H1 (cell line): ENCODE results near the gene C13orf42. TPM values are rescaled to one million over a fixed set of nuclear protein-coding genes. Genes with fewer than 3 reads are reported as not detected.

Experiments
- CTCF ChIA-PET: fragments of 300-600 bp; sonication (Branson Sonifier 250); formaldehyde crosslinking; loops from one replicate; lab custom pipeline; 2021; ENCODE audit not compliant: partially characterized antibody; lab: Charles Lee
- POLR2A ChIA-PET: fragments of 300-600 bp; sonication (Branson Sonifier 250); formaldehyde crosslinking; loops from one replicate; lab custom pipeline; 2021; ENCODE audit warnings: inconsistent platforms; ENCODE audit not compliant: partially characterized antibody; lab: Charles Lee
- DNase-seq, 2 experiments: peaks; one replicate each; pipeline versions ENCODE4 v3.0.0 to v3.0.0-alpha.2; 2010 to 2022; ENCODE audit warnings: low spot score in 2 of 2, low read depth in 1 of 2, mixed read lengths in 1 of 2
- FAIRE-seq: peaks from 2 replicates; lab custom pipeline; 2011; peaks lifted over from hg19 to GRCh38; lab: Jason Lieb, UNC
- H2AFZ ChIP-seq: 2 replicates; pipeline ENCODE4 v1.8.1; 2012; ENCODE audit warnings: low read length, inconsistent platforms
- H2AK5ac ChIP-seq: 2 replicates; pipeline ENCODE4 v1.6.1; 2013; ENCODE audit warnings: low read depth, low read length
- H2BK120ac ChIP-seq: replicated peaks from 2 replicates; pipeline ENCODE3; 2013; ENCODE audit warnings: low read depth, low read length, inconsistent platforms
- H2BK12ac ChIP-seq: 2 replicates; pipeline ENCODE4 v1.6.1; 2013; ENCODE audit warnings: low read depth, low read length
- H2BK15ac ChIP-seq: 2 replicates; pipeline ENCODE4 v1.6.1; 2013; ENCODE audit warnings: low read length
- H2BK20ac ChIP-seq: 2 replicates; pipeline ENCODE4 v1.6.1; 2013; ENCODE audit warnings: low read length
- H2BK5ac ChIP-seq: 2 replicates; pipeline ENCODE4 v1.6.1; 2013; ENCODE audit warnings: low read depth, low read length
- H3K14ac ChIP-seq: 2 replicates; pipeline ENCODE4 v1.6.1; 2013; ENCODE audit warnings: inconsistent platforms; ENCODE audit not compliant: insufficient read length
- H3K18ac ChIP-seq: 2 replicates; pipeline ENCODE4 v1.6.1; 2013; ENCODE audit warnings: low read length; ENCODE audit errors: extremely low read depth
- H3K23ac ChIP-seq: 2 replicates; pipeline ENCODE4 v1.6.1; 2013; ENCODE audit warnings: inconsistent platforms; ENCODE audit not compliant: insufficient read length
- H3K23me2 ChIP-seq: 2 replicates; pipeline ENCODE4 v1.6.1; 2013; ENCODE audit warnings: low read depth, low read length
- H3K27ac ChIP-seq: 2 replicates; pipeline ENCODE4 v1.6.1; 2011; ENCODE audit warnings: low read depth, low read length, inconsistent platforms
- H3K27me3 ChIP-seq, 4 experiments: replicated peaks in 1 of 4; 1 replicate in 1 of 4; 2 replicates in 3 of 4; pipeline versions ENCODE4 v1.6.1 to v1.8.1; 2011 to 2013; ENCODE audit warnings: low read length in 3 of 4, mild to moderate bottlenecking in 3 of 4, inconsistent platforms in 2 of 4, mixed read lengths in 2 of 4, moderate library complexity in 1 of 4; ENCODE audit not compliant: control insufficient read depth in 3 of 4, insufficient read depth in 3 of 4; ENCODE audit errors: extremely low read depth in 1 of 4
- H3K36me3 ChIP-seq, 4 experiments: 2 replicates each; pipeline versions ENCODE4 v1.6.1 to v1.8.1; 2011 to 2013; ENCODE audit warnings: mild to moderate bottlenecking in 4 of 4, low read length in 3 of 4, moderate library complexity in 2 of 4, control low read depth in 1 of 4, inconsistent platforms in 1 of 4; ENCODE audit not compliant: insufficient read depth in 4 of 4, control insufficient read depth in 2 of 4
- H3K4ac ChIP-seq: replicated peaks from 2 replicates; pipeline ENCODE3; 2013; ENCODE audit warnings: low read length, low read depth, mixed read lengths, inconsistent platforms; ENCODE audit not compliant: insufficient read length
- H3K4me1 ChIP-seq, 4 experiments: replicated peaks in 1 of 4; 1 replicate in 1 of 4; 2 replicates in 3 of 4; pipeline versions ENCODE4 v1.6.1 to v1.8.1; 2011 to 2013; ENCODE audit warnings: low read length in 3 of 4, inconsistent platforms in 2 of 4, mixed read lengths in 1 of 4; ENCODE audit not compliant: insufficient read depth in 4 of 4, control insufficient read depth in 3 of 4
- H3K4me2 ChIP-seq, 2 experiments: 2 replicates each; pipeline versions ENCODE4 v1.6.1 to v1.8.1; 2011 to 2013; ENCODE audit warnings: low read depth in 2 of 2, low read length in 2 of 2, control low read depth in 1 of 2, inconsistent platforms in 1 of 2, mild to moderate bottlenecking in 1 of 2; ENCODE audit not compliant: insufficient read depth in 1 of 2
- H3K4me3 ChIP-seq, 4 experiments: fragments of 200-600, 300-600 bp in 1 of 4; sonication (generic), shearing (Covaris generic), sonication (Bioruptor Twin) in 1 of 4; 2 replicates each; pipeline versions ENCODE4 v1.5.1 to v1.8.1; 2011 to 2016; ENCODE audit warnings: low read length in 4 of 4, low read depth in 3 of 4, control low read depth in 2 of 4, inconsistent platforms in 2 of 4, mild to moderate bottlenecking in 2 of 4, mixed read lengths in 1 of 4, moderate library complexity in 1 of 4; ENCODE audit not compliant: insufficient read depth in 2 of 4; ENCODE audit errors: extremely low read depth in 1 of 4
- H3K56ac ChIP-seq: replicated peaks from 2 replicates; pipeline ENCODE3; 2013; ENCODE audit warnings: low read depth, mild to moderate bottlenecking, mixed read lengths, low read length, inconsistent platforms; ENCODE audit not compliant: insufficient read length
- H3K79me1 ChIP-seq: 2 replicates; pipeline ENCODE4 v1.6.1; 2013; ENCODE audit warnings: low read depth, low read length, control low read depth
- H3K79me2 ChIP-seq, 2 experiments: 2 replicates each; pipeline versions ENCODE4 v1.6.1 to v1.8.1; 2012 to 2013; ENCODE audit warnings: low read length in 2 of 2, mild to moderate bottlenecking in 2 of 2, inconsistent platforms in 1 of 2; ENCODE audit not compliant: insufficient read depth in 2 of 2, control insufficient read depth in 1 of 2
- H3K9ac ChIP-seq, 4 experiments: replicated peaks in 1 of 4; 1 replicate in 1 of 4; 2 replicates in 3 of 4; pipeline versions ENCODE4 v1.6.1 to v1.8.1; 2011 to 2013; ENCODE audit warnings: low read depth in 3 of 4, low read length in 3 of 4, control low read depth in 2 of 4, mild to moderate bottlenecking in 2 of 4, moderate library complexity in 2 of 4, inconsistent platforms in 1 of 4; ENCODE audit errors: extremely low read depth in 1 of 4
- H3K9me3 ChIP-seq, 2 experiments: 2 replicates each; pipeline versions ENCODE4 v1.6.1 to v1.8.1; 2012 to 2013; ENCODE audit warnings: mild to moderate bottlenecking in 2 of 2, moderate library complexity in 2 of 2, control low read depth in 1 of 2, inconsistent platforms in 1 of 2, low read depth in 1 of 2, low read length in 1 of 2, mixed read lengths in 1 of 2; ENCODE audit not compliant: insufficient read depth in 2 of 2
- H4K20me1 ChIP-seq, 2 experiments: replicated peaks in 1 of 2; 2 replicates each; pipeline versions ENCODE3 to v1.8.1; 2011 to 2013; ENCODE audit warnings: inconsistent platforms in 2 of 2, low read length in 2 of 2, mild to moderate bottlenecking in 1 of 2; ENCODE audit not compliant: insufficient read depth in 2 of 2, control insufficient read depth in 1 of 2
- H4K5ac ChIP-seq: 2 replicates; pipeline ENCODE4 v1.6.1; 2013; ENCODE audit warnings: low read length, low read depth, mixed read lengths, inconsistent platforms; ENCODE audit not compliant: insufficient read length
- H4K8ac ChIP-seq: 2 replicates; pipeline ENCODE4 v1.8.0; 2013; ENCODE audit warnings: mild to moderate bottlenecking, moderate library complexity, low read length, inconsistent platforms; ENCODE audit not compliant: insufficient read depth; ENCODE audit errors: extremely low read depth
- H4K91ac ChIP-seq: replicated peaks from 2 replicates; pipeline ENCODE3; 2013; ENCODE audit warnings: low read length, mixed read lengths, inconsistent platforms; ENCODE audit not compliant: insufficient read length
- BCL11A ChIP-seq, 2 experiments: IDR thresholded peaks; one replicate each; pipeline ENCODE4 v1.6.1; 2011; ENCODE audit warnings: low read depth in 2 of 2, low read length in 2 of 2, mild to moderate bottlenecking in 2 of 2
- RBBP5 ChIP-seq: IDR thresholded peaks from 2 replicates; pipeline ENCODE4 v1.7.1; 2012; ENCODE audit warnings: low read depth, mild to moderate bottlenecking, inconsistent platforms, low read length, moderate library complexity, borderline replicate concordance
- SAP30 ChIP-seq: fragments of 300-600 bp; sonication (generic); IDR thresholded peaks from 2 replicates; pipeline ENCODE4 v1.7.1; 2012; ENCODE audit warnings: low read length, moderate library complexity, mild to moderate bottlenecking, inconsistent platforms; ENCODE audit not compliant: insufficient read depth, insufficient replicate concordance
- ZNF274 ChIP-seq: IDR thresholded peaks from 2 replicates; pipeline ENCODE4 v1.7.0; 2012; ENCODE audit warnings: low read length, borderline replicate concordance; ENCODE audit errors: extremely low read depth
- WGBS, 2 experiments: shearing (Covaris generic) in 1 of 2; methylation state at CpG; one replicate each; pipeline versions ENCODE4 v1.1.6 to v1.1.7; 2013 to 2015; ENCODE audit warnings: low lambda C conversion rate in 2 of 2, mixed read lengths in 2 of 2, inconsistent platforms in 1 of 2, low coverage in 1 of 2, missing lambda C conversion rate in 1 of 2; ENCODE audit not compliant: insufficient replicate concordance in 2 of 2, insufficient coverage in 1 of 2, insufficient read length in 1 of 2; ENCODE audit errors: extremely low coverage in 1 of 2, missing lambda C conversion rate in 1 of 2; 5-methylcytosine and 5-hydroxymethylcytosine counted together
- polyA plus RNA-seq, 7 experiments: library from polyadenylated mRNA; depleted of rRNA in 3 of 7; stranded (reverse) in 5 of 7; unstranded in 2 of 7; fragments of >200 nt in 5 of 7; fragments of 200-250 nt in 2 of 7; gene quantifications; 1 replicate in 5 of 7; 2 replicates in 1 of 7; 4 replicates in 1 of 7; pipeline versions ENCODE4 v1.2.1 to v1.2.3, GENCODE V29; 2011 to 2013; ENCODE audit warnings: missing spikeins in 2 of 7, mixed read lengths in 2 of 7
- total RNA-seq: library from RNA; stranded (reverse); fragmentation: NEBNext Ultra II Directional; extraction: Animal tissue kit (Norgen Biotek cat#: 25700); gene quantifications from 2 replicates; pipeline ENCODE4 v1.2.1, GENCODE V29; 2021

Gene C13orf42
- total and polyA plus RNA-seq, 2 of the 8 experiments (the other 6 are each of a cell fraction or from before 2014, with no cell fraction given), result 9.9 to 10.1 TPM

DNA sequence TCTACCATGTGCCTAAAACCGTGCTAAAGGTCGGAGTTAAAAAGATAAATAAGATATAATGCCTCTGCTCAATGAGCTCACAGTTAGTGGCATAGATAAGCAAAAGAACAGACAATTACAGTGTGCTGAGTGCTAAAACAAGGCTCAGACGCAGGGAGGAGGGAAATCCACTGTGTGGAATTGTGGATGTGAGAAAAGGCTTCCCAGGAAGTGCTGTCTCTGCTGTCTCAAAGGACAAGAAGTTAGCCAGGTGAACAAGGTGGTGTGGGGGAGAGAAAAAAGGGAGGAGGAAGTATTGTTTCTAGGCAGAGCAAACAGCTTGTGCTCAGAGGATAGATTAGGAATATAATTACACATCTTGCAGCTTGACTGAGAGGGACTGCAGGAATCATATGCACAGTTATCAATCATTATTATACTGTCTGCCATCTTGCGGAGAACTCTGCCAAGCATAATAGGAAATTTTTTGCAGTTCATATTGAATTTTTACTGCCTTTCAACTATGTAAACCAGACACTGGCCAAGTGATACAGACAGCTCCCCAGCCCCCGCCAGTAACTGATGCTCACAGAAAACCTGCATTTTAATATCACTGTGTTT is 9.3 kb downstream of the C13orf42 start:
- H2BK12ac ChIP-seq, result no peak overlapping the region
- H4K91ac ChIP-seq, result no peak overlapping the region
- H3K9ac ChIP-seq, result no peak overlapping the region
- H3K36me3 ChIP-seq, result no peaks in the 10 kb centered on the region
- TF ChIP-seq BCL11A (IDR thresholded peaks at IDR 0.05; ENCODE audit: low read depth in 2 of 2, low read length in 2 of 2) (no peak), ZNF274 (no peak), RBBP5 (no peak), SAP30 (no peak)
- no peak overlapping the region for H4K5ac ChIP-seq
- H3K23me2 ChIP-seq, result no peaks in the 10 kb centered on the region
- FAIRE-seq (no peak), DNase-seq (peak in 1 of 2 experiments; percentile 36)
- no peak overlapping the region for H3K27ac ChIP-seq
- no peak overlapping the region for H2BK5ac ChIP-seq
- peaks cover 0 to 15% (median 4%) of the 10 kb centered on the region in 4 experiments; a peak in 3 of 7 replicates for H3K4me1 ChIP-seq
- H3K18ac ChIP-seq, result no peak overlapping the region
- H4K8ac ChIP-seq, result no peak overlapping the region
- ChIA-PET CTCF (interaction anchor here (1.0 to 1.4 kb wide), 4 partner anchors 12 to 219 kb away, joined by 3 to 4 read pairs (median 4); no protein-coding TSS in a partner anchor), POLR2A (interaction anchor here (1.2 to 1.4 kb wide), 2 partner anchors 9 to 38 kb away, joined by 3 read pairs; partner anchors contain the start of gene C13orf42)
- H3K4ac ChIP-seq, result no peak overlapping the region
- no peaks in the 10 kb centered on the region for H3K27me3 ChIP-seq
- H4K20me1 ChIP-seq, result no peaks in the 10 kb centered on the region
- H2AK5ac ChIP-seq, result no peak overlapping the region
- H3K14ac ChIP-seq, result no peak overlapping the region
- H2BK20ac ChIP-seq, result no peak overlapping the region
- no peak overlapping the region for H3K4me2 ChIP-seq
- WGBS, 2 experiments, result 92% methylated on average over 5 of the region's 5 CpGs; no CpG with 5 or more reads in 1 of the 2 experiments
- no peak overlapping the region for H2BK120ac ChIP-seq
- no peak overlapping the region for H3K56ac ChIP-seq
- no peak overlapping the region; the same call in 1 of the 2 replicates for H2BK15ac ChIP-seq
- no peaks in the 10 kb centered on the region for H3K79me1 ChIP-seq
- no peaks in the 10 kb centered on the region for H3K9me3 ChIP-seq
- H3K79me2 ChIP-seq, result no peaks in the 10 kb centered on the region
- no peak overlapping the region for H3K4me3 ChIP-seq
- no peak overlapping the region for H3K23ac ChIP-seq
- H2AFZ ChIP-seq, result no peak overlapping the region
